Sigmoid colon (tissue), 4 donors: ENCODE results near the gene HACD2.

Source experiments
- CTCF ChIP-seq, 4 experiments: fragments of 450-650 bp in 3 of 4; fragments of 200-600 bp in 1 of 4; IDR thresholded peaks; one replicate each; pipeline ENCODE4 v1.5.1; 2016 to 2019; ENCODE audit warnings: antibody characterized with exemption in 4 of 4, mild to moderate bottlenecking in 3 of 4, moderate library complexity in 2 of 4
- EP300 ChIP-seq, 4 donors: sonication (generic); formaldehyde crosslinking; IDR thresholded peaks; one replicate each; pipeline ENCODE4 v1.6.1; 2017; ENCODE audit warnings: antibody characterized with exemption in 4 of 4
- POLR2A ChIP-seq, 2 donors: fragments of 450-650 bp; IDR thresholded peaks; one replicate each; pipeline ENCODE4 v1.6.1; 2016; ENCODE audit warnings: antibody characterized with exemption in 2 of 2, mild to moderate bottlenecking in 2 of 2, moderate library complexity in 2 of 2
- POLR2AphosphoS5 ChIP-seq, 4 donors: sonication (generic); formaldehyde crosslinking; IDR thresholded peaks; one replicate each; pipeline ENCODE4 v1.6.1; 2017; ENCODE audit warnings: antibody characterized with exemption in 4 of 4

- no peak for TF ChIP-seq CTCF (IDR thresholded peaks at IDR 0.05)
- TF ChIP-seq POLR2A (IDR thresholded peaks at IDR 0.05) = no peak
- no peak for TF ChIP-seq POLR2AphosphoS5 (IDR thresholded peaks at IDR 0.05)
- no peak for TF ChIP-seq EP300 (IDR thresholded peaks at IDR 0.05)
Measured at GRCh38 chr3:123499322-123499721, 85.5 kb downstream of the HACD2 start.
